Measurements from ENCODE around the gene RTEL1. TPM values are rescaled to one million over a fixed set of nuclear protein-coding genes. Genes with fewer than 3 reads are reported as not detected.

RTEL1 gene
- total and polyA plus RNA-seq, 10 donors = 7.3 to 49.8 (median 40.2) TPM

DNA sequence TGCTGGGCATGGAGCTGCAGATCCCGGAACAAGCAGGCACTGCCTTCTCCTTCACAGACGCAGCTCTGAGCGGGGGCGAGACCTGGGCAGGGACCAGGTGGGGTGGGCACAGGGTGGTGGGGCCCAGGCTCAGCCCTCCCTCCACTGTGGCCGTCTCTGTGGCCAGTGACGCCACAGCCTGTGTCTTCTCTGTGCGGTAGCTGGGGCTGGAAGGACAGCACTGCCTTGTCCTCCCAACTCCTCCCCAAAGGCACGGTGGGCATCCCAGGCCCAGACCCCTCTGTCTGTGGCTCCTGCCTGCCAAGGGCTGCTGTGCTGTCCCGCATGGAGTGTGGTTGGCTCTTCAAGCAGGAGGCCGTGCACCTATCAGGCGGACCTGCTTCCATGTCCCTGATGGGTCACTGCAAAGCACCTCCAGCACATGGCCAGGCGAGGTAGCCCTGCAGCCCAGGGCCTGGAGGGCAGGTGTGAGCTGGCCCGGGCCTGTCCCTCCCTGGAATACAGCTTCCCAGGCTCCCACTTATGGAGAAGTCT lies 23.6 kb downstream of the RTEL1 start:
- Histone ChIP-seq H3K27ac (peak overlapping the region in 7 of 8 donors; percentile 69 to 90 (median 79)), H3K36me3 (peaks cover 0 to 46% (median 9%) of the 10 kb centered on the region in 6 donors), H3K27me3 (replicated peaks in 1 of 7) (no peaks in the 10 kb centered on the region), H3K4me1 (peaks cover 15 to 47% (median 33%) of the 10 kb centered on the region in 6 donors), H3K4me3 (no peak overlapping the region), H3K9me3 (no peaks in the 10 kb centered on the region)
- intact Hi-C loops (cut with DNase I; ENCODE audit: low total_unique reads) = no loop called here
- DNase-seq = no peak
- TF ChIP-seq CTCF (IDR thresholded peaks at IDR 0.05 in 8 of 11, conservative IDR thresholded peaks at IDR 0.05 in 3 of 11) (no peak), POLR2AphosphoS5 (IDR thresholded peaks at IDR 0.05) (peak; percentile 6 to 57 (median 7))
- WGBS, 5 donors = 93 to 98% (median 95%) methylated on average over 7 to 13 of the region's 13 CpGs

DNA sequence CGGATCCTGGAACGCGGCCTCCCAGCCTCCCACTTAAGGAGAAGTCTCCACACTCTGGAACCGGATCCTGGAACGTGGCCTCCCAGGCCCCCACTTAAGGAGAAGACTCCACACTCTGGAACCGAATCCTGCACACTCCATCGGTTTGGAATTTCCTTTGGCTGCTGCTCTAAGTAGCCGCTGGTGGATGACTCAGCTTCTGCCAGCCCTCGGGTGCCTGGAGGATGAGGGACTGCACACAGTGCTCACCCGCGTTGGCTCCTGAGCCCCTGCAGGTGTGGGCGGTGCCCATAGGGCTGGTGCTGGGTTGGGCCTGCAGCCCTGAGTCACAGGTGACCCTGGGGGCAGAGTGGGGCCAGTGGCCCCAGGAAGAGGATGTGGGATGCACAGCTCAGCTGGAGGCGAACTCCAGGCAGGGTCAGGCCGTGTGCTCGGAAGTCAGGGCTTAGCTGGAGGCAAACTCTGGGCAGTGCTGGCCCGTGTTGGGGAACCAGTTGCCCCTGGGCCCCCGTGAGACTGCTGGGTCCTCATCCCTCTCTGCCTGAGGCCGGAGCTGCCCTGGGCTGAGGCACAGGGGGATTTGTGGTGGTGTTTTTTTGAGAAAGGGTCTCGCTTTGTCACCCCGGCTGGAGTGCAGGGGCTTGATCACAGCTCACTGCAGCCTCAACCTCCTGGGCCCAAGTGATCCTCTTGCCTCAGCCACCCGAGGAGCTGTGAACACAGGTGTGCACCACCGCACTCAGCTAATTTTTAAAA lies 24.4 kb downstream of the RTEL1 start:
- Histone ChIP-seq H3K27ac (peak overlapping the region; percentile 60 to 90 (median 76)), H3K9me3 (no peaks in the 10 kb centered on the region), H3K4me1 (peaks cover 15 to 56% (median 42%) of the 10 kb centered on the region in 6 donors), H3K27me3 (replicated peaks in 1 of 7) (peaks cover 0 to 6% (median 0%) of the 10 kb centered on the region in 7 donors), H3K4me3 (no peak overlapping the region), H3K36me3 (peaks cover 0 to 37% (median 9%) of the 10 kb centered on the region in 6 donors)
- WGBS, 5 donors = 48 to 67% (median 58%) methylated on average over 18 to 22 of the region's 22 CpGs
- DNase-seq = peak; percentile 77
- TF ChIP-seq POLR2A (IDR thresholded peaks at IDR 0.05) (no peak), POLR2AphosphoS5 (IDR thresholded peaks at IDR 0.05) (peak; percentile 48 to 82 (median 58))
- intact Hi-C loops (cut with DNase I; ENCODE audit: low total_unique reads) = no loop called here

DNA sequence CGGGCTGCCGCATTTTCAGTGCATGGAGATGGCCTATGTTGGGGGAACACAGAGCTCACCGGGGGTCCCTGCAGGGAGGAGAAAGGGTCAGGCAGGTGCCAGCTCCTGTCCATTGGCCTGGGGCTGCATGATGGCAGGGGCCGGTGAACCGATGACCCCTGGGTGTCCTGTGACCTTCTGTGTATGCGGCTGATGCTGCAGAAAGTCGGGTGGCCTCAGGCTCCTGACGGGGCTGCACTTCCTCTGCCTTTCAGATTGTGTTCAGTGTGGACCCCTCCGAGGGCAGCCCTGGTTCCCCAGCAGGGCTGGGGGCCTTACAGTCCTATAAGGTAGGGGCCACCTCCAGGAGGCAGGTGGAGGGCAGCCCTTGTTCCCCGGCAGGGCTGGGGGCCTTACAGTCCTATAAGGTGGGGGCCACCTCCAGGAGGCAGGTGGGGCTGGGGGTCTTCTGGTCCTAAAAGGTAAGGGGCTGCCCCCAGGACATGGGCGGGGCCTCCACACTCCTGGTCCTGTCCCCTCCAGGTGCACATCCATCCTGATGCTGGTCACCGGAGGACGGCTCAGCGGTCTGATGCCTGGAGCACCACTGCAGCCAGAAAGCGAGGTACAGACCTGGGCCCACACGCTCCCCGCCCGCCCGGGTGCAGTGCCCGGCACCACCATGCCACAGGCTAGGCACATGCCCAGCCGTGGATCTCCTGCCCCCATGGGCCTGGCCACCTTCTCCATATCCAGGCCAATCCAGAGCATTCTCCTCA lies 27.3 kb downstream of the RTEL1 start:
- Histone ChIP-seq H3K27ac (peak overlapping the region; percentile 69 to 90 (median 89)), H3K4me1 (peaks cover 20 to 83% (median 64%) of the 10 kb centered on the region in 6 donors), H3K4me3 (no peak overlapping the region)

More for the DNA sequence above, 27.3 kb downstream of the RTEL1 start:
- H3K27me3 ChIP-seq (replicated peaks in 1 of 7) = peaks cover 0 to 6% (median 0%) of the 10 kb centered on the region in 7 donors
- intact Hi-C loops (cut with DNase I; ENCODE audit: low total_unique reads) = no loop called here
- DNase-seq = peak; percentile 76
- WGBS, 5 donors = 89 to 93% (median 90%) methylated on average over 20 to 21 of the region's 21 CpGs
- peaks cover 0 to 17% (median 2%) of the 10 kb centered on the region in 6 donors for H3K36me3 ChIP-seq
- H3K9me3 ChIP-seq = no peaks in the 10 kb centered on the region
- TF ChIP-seq POLR2AphosphoS5 (IDR thresholded peaks at IDR 0.05) (no peak), POLR2A (IDR thresholded peaks at IDR 0.05) (no peak), CTCF (IDR thresholded peaks at IDR 0.05 in 8 of 11, conservative IDR thresholded peaks at IDR 0.05 in 3 of 11) (no peak)
